GM23338 (cell line): ENCODE data around the gene SP2. TPM values are rescaled to one million over a fixed set of nuclear protein-coding genes. Genes with fewer than 3 reads are reported as not detected.

Experiments
- ATAC-seq: fragments of 200-7000 bp; cut with Tn5 transposase; 3 replicates; pipeline ENCODE4 v1.9.1; 2020
- DNase-seq: peaks from one replicate; pipeline ENCODE4 v3.0.0-alpha.2; 2015; ENCODE audit warnings: low spot score
- H2AFZ ChIP-seq: fragments of 200-600 bp; sonication (generic); 2 replicates; pipeline ENCODE4 v1.8.0; 2016; ENCODE audit warnings: antibody characterized with exemption, mild to moderate bottlenecking, moderate library complexity
- H3F3A ChIP-seq: fragments of 200-600 bp; sonication (generic); replicated peaks from 2 replicates; pipeline ENCODE4 v1.8.0; 2017; ENCODE audit warnings: antibody characterized with exemption, mixed run types, low read depth
- H3K27ac ChIP-seq: fragments of 200-600 bp; sonication (generic); 2 replicates; pipeline ENCODE4 v1.6.1; 2016; ENCODE audit warnings: low read depth
- H3K27me3 ChIP-seq: fragments of 200-600 bp; sonication (generic); 2 replicates; pipeline ENCODE4 v1.8.0; 2016; ENCODE audit warnings: mild to moderate bottlenecking, mixed run types, moderate library complexity; ENCODE audit not compliant: insufficient read depth
- H3K36me3 ChIP-seq: fragments of 200-600 bp; sonication (generic); 2 replicates; pipeline ENCODE4 v1.8.0; 2016; ENCODE audit warnings: mild to moderate bottlenecking; ENCODE audit not compliant: insufficient read depth
- H3K4me1 ChIP-seq: fragments of 200-600 bp; sonication (generic); 2 replicates; pipeline ENCODE4 v1.8.0; 2016; ENCODE audit warnings: mild to moderate bottlenecking, moderate library complexity; ENCODE audit not compliant: insufficient read depth
- H3K4me2 ChIP-seq: fragments of 200-600 bp; sonication (generic); 2 replicates; pipeline ENCODE4 v1.7.1; 2017; ENCODE audit warnings: mixed run types
- H3K4me3 ChIP-seq: fragments of 200-600 bp; sonication (generic); 2 replicates; pipeline ENCODE4 v1.6.1; 2016; ENCODE audit warnings: mixed run types
- H3K79me2 ChIP-seq: fragments of 200-600 bp; sonication (generic); replicated peaks from 2 replicates; pipeline ENCODE4 v1.8.0; 2017; ENCODE audit warnings: mild to moderate bottlenecking; ENCODE audit not compliant: insufficient read depth
- H3K9me2 ChIP-seq: fragments of 200-600 bp; sonication (generic); 2 replicates; pipeline ENCODE4 v1.8.0; 2017; ENCODE audit not compliant: insufficient read depth
- H4K20me1 ChIP-seq: fragments of 200-600 bp; sonication (generic); replicated peaks from 2 replicates; pipeline ENCODE4 v1.8.0; 2017; ENCODE audit warnings: mild to moderate bottlenecking; ENCODE audit not compliant: insufficient read depth
- H3K27ac Mint-ChIP-seq: 2 replicates; pipeline ENCODE4 v1.8.0; 2020; ENCODE audit warnings: inconsistent platforms, mild to moderate bottlenecking, moderate library complexity, mixed read lengths
- H3K27me3 Mint-ChIP-seq: 3 replicates; pipeline ENCODE4 v1.8.0; 2022; ENCODE audit warnings: low read depth, mild to moderate bottlenecking, moderate library complexity, mixed read lengths, inconsistent platforms; ENCODE audit not compliant: insufficient read depth, poor library complexity
- H3K36me3 Mint-ChIP-seq: 3 replicates; pipeline ENCODE4 v1.8.0; 2021; ENCODE audit warnings: low read depth, mild to moderate bottlenecking, inconsistent platforms, moderate library complexity, mixed read lengths
- H3K4me1 Mint-ChIP-seq: 3 replicates; pipeline ENCODE4 v1.8.0; 2020; ENCODE audit warnings: mild to moderate bottlenecking, inconsistent platforms, mixed read lengths
- H3K4me3 Mint-ChIP-seq: 3 replicates; pipeline ENCODE4 v1.8.0; 2021; ENCODE audit warnings: moderate library complexity, mild to moderate bottlenecking, inconsistent platforms, mixed read lengths
- H3K9me3 Mint-ChIP-seq: 3 replicates; pipeline ENCODE4 v1.8.0; 2020; ENCODE audit warnings: moderate library complexity, mild to moderate bottlenecking, inconsistent platforms, mixed read lengths
- JUNB ChIP-seq: IDR thresholded peaks from one replicate; pipeline ENCODE4 v1.6.1; 2016; ENCODE audit warnings: antibody characterized with exemption; ENCODE audit not compliant: unreplicated experiment
- POLR2AphosphoS5 ChIP-seq: IDR thresholded peaks from 2 replicates; pipeline ENCODE4 v1.6.1; 2016; ENCODE audit warnings: antibody characterized with exemption, low read depth
- STAT1 ChIP-seq: IDR thresholded peaks from one replicate; pipeline ENCODE4 v1.6.1; 2016; ENCODE audit warnings: antibody characterized with exemption; ENCODE audit not compliant: unreplicated experiment
- ZNF114 ChIP-seq: fragments of 250-450 bp; sonication (Bioruptor Pico); IDR thresholded peaks from 2 replicates; pipeline ENCODE4 v1.5.0; 2020; ENCODE audit warnings: mild to moderate bottlenecking, moderate library complexity
- polyA plus RNA-seq: library from polyadenylated mRNA; unstranded; fragments of >200 nt; fragmentation: Nextera tagmentation; extraction: Ambion mirVana; gene quantifications from 2 replicates; pipeline ENCODE4 v1.2.1, GENCODE V29; 2016
- total RNA-seq: library from RNA; depleted of rRNA; stranded (reverse); fragments of >200 nt; shearing (Covaris generic); gene quantifications from 2 replicates; pipeline ENCODE4 v1.2.3, GENCODE V29; 2014
- TF ChIP-seq, protein P1 (sequence below): fragments of 250-450 bp; sonication (Bioruptor Pico); IDR thresholded peaks from 2 replicates; pipeline ENCODE4 v1.5.0; 2020; ENCODE audit warnings: mild to moderate bottlenecking, moderate library complexity
- TF ChIP-seq, protein P2 (sequence below), 2 experiments: fragments of 200-600 bp in 1 of 2; sonication (generic) in 1 of 2; conservative IDR thresholded peaks; 2 replicates each; pipeline versions ENCODE4 v1.5.1 to v1.6.1; 2016 to 2017; ENCODE audit warnings: antibody characterized with exemption in 2 of 2, low read depth in 2 of 2, mild to moderate bottlenecking in 2 of 2, moderate library complexity in 1 of 2
- TF ChIP-seq, protein P3 (sequence below): IDR thresholded peaks from 2 replicates; pipeline ENCODE4 v1.6.1; 2016; ENCODE audit warnings: antibody characterized with exemption

SP2 gene
- total and polyA plus RNA-seq, 2 experiments from 2014 or later: 6.0 to 12.9 TPM

DNA sequence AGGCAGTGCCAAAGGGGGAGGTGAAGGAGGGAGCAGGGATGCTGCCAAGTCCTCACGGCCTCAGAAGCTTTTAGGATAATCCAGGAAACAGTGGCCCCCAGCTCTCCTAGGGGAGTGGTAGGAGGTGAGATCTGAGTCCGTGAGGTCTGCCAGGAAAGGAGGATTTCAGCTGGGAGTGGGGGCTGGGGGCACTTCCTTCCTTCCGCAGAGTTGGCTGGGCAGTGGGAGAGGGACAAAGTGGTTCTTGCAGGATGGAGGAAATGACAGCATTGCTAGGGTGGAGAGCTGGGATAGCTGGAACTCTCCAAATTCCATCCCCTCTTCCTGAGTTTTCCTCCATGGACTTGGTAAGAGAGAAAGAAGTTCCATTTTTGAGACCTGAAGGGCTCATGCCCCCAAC lies 40.3 kb upstream of the SP2 start (continued):
- TF ChIP-seq, protein P1, sequence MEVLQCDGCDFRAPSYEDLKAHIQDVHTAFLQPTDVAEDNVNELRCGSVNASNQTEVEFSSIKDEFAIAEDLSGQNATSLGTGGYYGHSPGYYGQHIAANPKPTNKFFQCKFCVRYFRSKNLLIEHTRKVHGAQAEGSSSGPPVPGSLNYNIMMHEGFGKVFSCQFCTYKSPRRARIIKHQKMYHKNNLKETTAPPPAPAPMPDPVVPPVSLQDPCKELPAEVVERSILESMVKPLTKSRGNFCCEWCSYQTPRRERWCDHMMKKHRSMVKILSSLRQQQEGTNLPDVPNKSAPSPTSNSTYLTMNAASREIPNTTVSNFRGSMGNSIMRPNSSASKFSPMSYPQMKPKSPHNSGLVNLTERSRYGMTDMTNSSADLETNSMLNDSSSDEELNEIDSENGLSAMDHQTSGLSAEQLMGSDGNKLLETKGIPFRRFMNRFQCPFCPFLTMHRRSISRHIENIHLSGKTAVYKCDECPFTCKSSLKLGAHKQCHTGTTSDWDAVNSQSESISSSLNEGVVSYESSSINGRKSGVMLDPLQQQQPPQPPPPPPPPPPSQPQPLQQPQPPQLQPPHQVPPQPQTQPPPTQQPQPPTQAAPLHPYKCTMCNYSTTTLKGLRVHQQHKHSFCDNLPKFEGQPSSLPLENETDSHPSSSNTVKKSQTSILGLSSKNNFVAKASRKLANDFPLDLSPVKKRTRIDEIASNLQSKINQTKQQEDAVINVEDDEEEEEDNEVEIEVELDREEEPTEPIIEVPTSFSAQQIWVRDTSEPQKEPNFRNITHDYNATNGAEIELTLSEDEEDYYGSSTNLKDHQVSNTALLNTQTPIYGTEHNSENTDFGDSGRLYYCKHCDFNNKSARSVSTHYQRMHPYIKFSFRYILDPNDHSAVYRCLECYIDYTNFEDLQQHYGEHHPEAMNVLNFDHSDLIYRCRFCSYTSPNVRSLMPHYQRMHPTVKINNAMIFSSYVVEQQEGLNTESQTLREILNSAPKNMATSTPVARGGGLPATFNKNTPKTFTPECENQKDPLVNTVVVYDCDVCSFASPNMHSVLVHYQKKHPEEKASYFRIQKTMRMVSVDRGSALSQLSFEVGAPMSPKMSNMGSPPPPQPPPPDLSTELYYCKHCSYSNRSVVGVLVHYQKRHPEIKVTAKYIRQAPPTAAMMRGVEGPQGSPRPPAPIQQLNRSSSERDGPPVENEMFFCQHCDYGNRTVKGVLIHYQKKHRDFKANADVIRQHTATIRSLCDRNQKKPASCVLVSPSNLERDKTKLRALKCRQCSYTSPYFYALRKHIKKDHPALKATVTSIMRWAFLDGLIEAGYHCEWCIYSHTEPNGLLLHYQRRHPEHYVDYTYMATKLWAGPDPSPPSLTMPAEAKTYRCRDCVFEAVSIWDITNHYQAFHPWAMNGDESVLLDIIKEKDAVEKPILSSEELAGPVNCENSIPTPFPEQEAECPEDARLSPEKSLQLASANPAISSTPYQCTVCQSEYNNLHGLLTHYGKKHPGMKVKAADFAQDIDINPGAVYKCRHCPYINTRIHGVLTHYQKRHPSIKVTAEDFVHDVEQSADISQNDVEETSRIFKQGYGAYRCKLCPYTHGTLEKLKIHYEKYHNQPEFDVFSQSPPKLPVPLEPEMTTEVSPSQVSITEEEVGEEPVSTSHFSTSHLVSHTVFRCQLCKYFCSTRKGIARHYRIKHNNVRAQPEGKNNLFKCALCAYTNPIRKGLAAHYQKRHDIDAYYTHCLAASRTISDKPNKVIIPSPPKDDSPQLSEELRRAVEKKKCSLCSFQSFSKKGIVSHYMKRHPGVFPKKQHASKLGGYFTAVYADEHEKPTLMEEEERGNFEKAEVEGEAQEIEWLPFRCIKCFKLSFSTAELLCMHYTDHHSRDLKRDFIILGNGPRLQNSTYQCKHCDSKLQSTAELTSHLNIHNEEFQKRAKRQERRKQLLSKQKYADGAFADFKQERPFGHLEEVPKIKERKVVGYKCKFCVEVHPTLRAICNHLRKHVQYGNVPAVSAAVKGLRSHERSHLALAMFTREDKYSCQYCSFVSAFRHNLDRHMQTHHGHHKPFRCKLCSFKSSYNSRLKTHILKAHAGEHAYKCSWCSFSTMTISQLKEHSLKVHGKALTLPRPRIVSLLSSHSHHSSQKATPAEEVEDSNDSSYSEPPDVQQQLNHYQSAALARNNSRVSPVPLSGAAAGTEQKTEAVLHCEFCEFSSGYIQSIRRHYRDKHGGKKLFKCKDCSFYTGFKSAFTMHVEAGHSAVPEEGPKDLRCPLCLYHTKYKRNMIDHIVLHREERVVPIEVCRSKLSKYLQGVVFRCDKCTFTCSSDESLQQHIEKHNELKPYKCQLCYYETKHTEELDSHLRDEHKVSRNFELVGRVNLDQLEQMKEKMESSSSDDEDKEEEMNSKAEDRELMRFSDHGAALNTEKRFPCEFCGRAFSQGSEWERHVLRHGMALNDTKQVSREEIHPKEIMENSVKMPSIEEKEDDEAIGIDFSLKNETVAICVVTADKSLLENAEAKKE: no peak
- no peak for TF ChIP-seq JUNB
- no peak for TF ChIP-seq POLR2AphosphoS5
- no peak for TF ChIP-seq STAT1

DNA sequence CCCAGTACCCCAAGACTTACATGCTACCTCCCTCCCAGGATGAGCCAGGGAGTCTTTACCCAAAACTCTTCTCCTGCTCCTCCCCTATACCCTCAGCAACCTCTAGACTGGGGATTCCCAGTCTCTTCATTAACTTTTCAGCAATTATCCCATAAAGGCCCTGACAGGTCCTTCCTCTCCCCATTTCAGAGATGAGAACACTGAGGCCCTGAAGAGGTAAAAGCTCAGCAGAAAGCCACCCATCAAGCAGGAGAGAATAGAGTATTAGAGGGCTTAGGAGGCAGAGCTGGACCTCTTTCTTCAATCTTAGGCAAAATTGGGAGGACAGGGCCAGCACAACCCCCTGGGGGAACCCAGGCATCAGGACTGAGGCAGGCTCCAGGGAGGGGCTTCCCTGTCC lies 39.2 kb upstream of the SP2 start:
- TF ChIP-seq, protein P2, sequence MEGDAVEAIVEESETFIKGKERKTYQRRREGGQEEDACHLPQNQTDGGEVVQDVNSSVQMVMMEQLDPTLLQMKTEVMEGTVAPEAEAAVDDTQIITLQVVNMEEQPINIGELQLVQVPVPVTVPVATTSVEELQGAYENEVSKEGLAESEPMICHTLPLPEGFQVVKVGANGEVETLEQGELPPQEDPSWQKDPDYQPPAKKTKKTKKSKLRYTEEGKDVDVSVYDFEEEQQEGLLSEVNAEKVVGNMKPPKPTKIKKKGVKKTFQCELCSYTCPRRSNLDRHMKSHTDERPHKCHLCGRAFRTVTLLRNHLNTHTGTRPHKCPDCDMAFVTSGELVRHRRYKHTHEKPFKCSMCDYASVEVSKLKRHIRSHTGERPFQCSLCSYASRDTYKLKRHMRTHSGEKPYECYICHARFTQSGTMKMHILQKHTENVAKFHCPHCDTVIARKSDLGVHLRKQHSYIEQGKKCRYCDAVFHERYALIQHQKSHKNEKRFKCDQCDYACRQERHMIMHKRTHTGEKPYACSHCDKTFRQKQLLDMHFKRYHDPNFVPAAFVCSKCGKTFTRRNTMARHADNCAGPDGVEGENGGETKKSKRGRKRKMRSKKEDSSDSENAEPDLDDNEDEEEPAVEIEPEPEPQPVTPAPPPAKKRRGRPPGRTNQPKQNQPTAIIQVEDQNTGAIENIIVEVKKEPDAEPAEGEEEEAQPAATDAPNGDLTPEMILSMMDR (conservative IDR thresholded peaks at IDR 0.05; ENCODE audit: low read depth in 2 of 2): no peak
- TF ChIP-seq ZNF114 (CRISPR knock-in tag): no peak
- TF ChIP-seq, protein P3, sequence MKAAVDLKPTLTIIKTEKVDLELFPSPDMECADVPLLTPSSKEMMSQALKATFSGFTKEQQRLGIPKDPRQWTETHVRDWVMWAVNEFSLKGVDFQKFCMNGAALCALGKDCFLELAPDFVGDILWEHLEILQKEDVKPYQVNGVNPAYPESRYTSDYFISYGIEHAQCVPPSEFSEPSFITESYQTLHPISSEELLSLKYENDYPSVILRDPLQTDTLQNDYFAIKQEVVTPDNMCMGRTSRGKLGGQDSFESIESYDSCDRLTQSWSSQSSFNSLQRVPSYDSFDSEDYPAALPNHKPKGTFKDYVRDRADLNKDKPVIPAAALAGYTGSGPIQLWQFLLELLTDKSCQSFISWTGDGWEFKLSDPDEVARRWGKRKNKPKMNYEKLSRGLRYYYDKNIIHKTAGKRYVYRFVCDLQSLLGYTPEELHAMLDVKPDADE: no peak
- Histone ChIP-seq H3K4me1 (peaks cover 28% of the 10 kb centered on the region), H3F3A (peaks cover 13% of the 10 kb centered on the region; the same call in 1 of the 2 replicates), H3K4me3 (no peak overlapping the region), H3K36me3 (no peaks in the 10 kb centered on the region), H2AFZ (no peak overlapping the region), H4K20me1 (no peaks in the 10 kb centered on the region; the same call in 1 of the 2 replicates), H3K27ac (no peak overlapping the region), H3K9me2 (peaks cover 4% of the 10 kb centered on the region; the same call in 1 of the 2 replicates), H3K4me2 (no peak overlapping the region), H3K27me3 (peaks cover 72% of the 10 kb centered on the region), H3K79me2 (no peaks in the 10 kb centered on the region)
- Mint-ChIP-seq H3K4me3 (no peak overlapping the region), H3K27ac (no peak overlapping the region), H3K4me1 (peaks cover 48% of the 10 kb centered on the region), H3K27me3 (peaks cover 55% of the 10 kb centered on the region), H3K9me3 (no peaks in the 10 kb centered on the region), H3K36me3 (no peaks in the 10 kb centered on the region)
- ATAC-seq (no peak), DNase-seq (no peak)
